Measurements from ENCODE around the gene HK1. TPM values are rescaled to one million over a fixed set of nuclear protein-coding genes. Genes with fewer than 3 reads are reported as not detected.
"Not testable (repeated sequence)": the region's sequence is repeated elsewhere in the genome, so short reads cannot be mapped to it uniquely, and the experiment has no call there.

The HK1 gene
- total RNA-seq, 1 donor from 2014 or later = 95.0 TPM

- H3K36me3 Mint-ChIP-seq (ENCODE audit: low read depth, unreplicated experiment) = no peaks in the 10 kb centered on the region
- no peak for FAIRE-seq
- H3K27ac Mint-ChIP-seq (ENCODE audit: unreplicated experiment) = no peak overlapping the region
Measured at GRCh38 chr10:69306421-69306820, 28.1 kb downstream of the HK1 start.

GRCh38 chr10:69307434-69307833 is 29.1 kb downstream of the HK1 start:
- H3K27me3 ChIP-seq (ENCODE audit: insufficient read depth, low read length) = no peaks in the 10 kb centered on the region
- no peak overlapping the region for H2AFZ ChIP-seq (ENCODE audit: low read depth, low read length)
- DNase-seq (ENCODE audit: low read depth) = no peak
- H3K27ac Mint-ChIP-seq (ENCODE audit: unreplicated experiment) = no peak overlapping the region
- H4K20me1 ChIP-seq (ENCODE audit: insufficient read depth, low read length) = no peaks in the 10 kb centered on the region
- H3K9me3 Mint-ChIP-seq (ENCODE audit: unreplicated experiment) = peaks cover 4% of the 10 kb centered on the region
- no peak overlapping the region for H3K4me3 ChIP-seq (ENCODE audit: insufficient read depth, low read depth, low read length)
- no peaks in the 10 kb centered on the region for H3K4me1 ChIP-seq (ENCODE audit: insufficient read depth, low read length)
- H3K4me2 ChIP-seq (ENCODE audit: low read length) = no peak overlapping the region
- H3K9me3 ChIP-seq (ENCODE audit: insufficient read depth, low read depth, low read length) = no peaks in the 10 kb centered on the region
- H3K9ac ChIP-seq (ENCODE audit: low read length) = no peak overlapping the region
- no peak overlapping the region for H3K27ac ChIP-seq (ENCODE audit: low read depth, low read length)
- H3K36me3 Mint-ChIP-seq (ENCODE audit: low read depth, unreplicated experiment) = no peaks in the 10 kb centered on the region
- no peak for FAIRE-seq
- H3K79me2 ChIP-seq (ENCODE audit: insufficient read depth, low read length) = no peaks in the 10 kb centered on the region
- H3K27me3 Mint-ChIP-seq (ENCODE audit: low read depth, unreplicated experiment) = no peaks in the 10 kb centered on the region
- TF ChIP-seq EZH2 (IDR thresholded peaks at IDR 0.05; ENCODE audit: insufficient read depth, low read length) = no peak
- TF ChIP-seq CTCF (IDR thresholded peaks at IDR 0.05; ENCODE audit: insufficient read depth, low read depth, low read length) = no peak
- H3K36me3 ChIP-seq (ENCODE audit: insufficient read depth, low read length) = no peaks in the 10 kb centered on the region
- H3K4me1 Mint-ChIP-seq (ENCODE audit: low read depth, unreplicated experiment) = no peaks in the 10 kb centered on the region
- H3K4me3 Mint-ChIP-seq (ENCODE audit: unreplicated experiment) = no peak overlapping the region

More at GRCh38 chr10:69306421-69306820, 28.1 kb downstream of the HK1 start:
- Mint-ChIP-seq H3K9me3 (ENCODE audit: unreplicated experiment) (peaks cover 4% of the 10 kb centered on the region), H3K4me1 (ENCODE audit: low read depth, unreplicated experiment) (no peaks in the 10 kb centered on the region), H3K4me3 (ENCODE audit: unreplicated experiment) (no peak overlapping the region), H3K27me3 (ENCODE audit: low read depth, unreplicated experiment) (no peaks in the 10 kb centered on the region)
- H3K27me3 ChIP-seq (ENCODE audit: insufficient read depth, low read length) = no peaks in the 10 kb centered on the region
- H3K9me3 ChIP-seq (ENCODE audit: insufficient read depth, low read depth, low read length) = no peaks in the 10 kb centered on the region
- H3K4me1 ChIP-seq (ENCODE audit: insufficient read depth, low read length) = no peaks in the 10 kb centered on the region
- H4K20me1 ChIP-seq (ENCODE audit: insufficient read depth, low read length) = no peaks in the 10 kb centered on the region
- H3K9ac ChIP-seq (ENCODE audit: low read length) = no peak overlapping the region
- no peaks in the 10 kb centered on the region for H3K79me2 ChIP-seq (ENCODE audit: insufficient read depth, low read length)
- H2AFZ ChIP-seq (ENCODE audit: low read depth, low read length) = no peak overlapping the region
- no peak for DNase-seq (ENCODE audit: low read depth)
- no peak overlapping the region for H3K27ac ChIP-seq (ENCODE audit: low read depth, low read length)
- TF ChIP-seq EZH2 (IDR thresholded peaks at IDR 0.05; ENCODE audit: insufficient read depth, low read length) (no peak), CTCF (IDR thresholded peaks at IDR 0.05; ENCODE audit: insufficient read depth, low read depth, low read length) (no peak)
- H3K4me2 ChIP-seq (ENCODE audit: low read length) = no peak overlapping the region
- no peaks in the 10 kb centered on the region for H3K36me3 ChIP-seq (ENCODE audit: insufficient read depth, low read length)
- H3K4me3 ChIP-seq (ENCODE audit: insufficient read depth, low read depth, low read length) = no peak overlapping the region

GRCh38 chr10:69308304-69308703 is 30.0 kb downstream of the HK1 start:
- not testable (repeated sequence) for H3K27me3 Mint-ChIP-seq (ENCODE audit: low read depth, unreplicated experiment); H3K4me3 ChIP-seq (ENCODE audit: insufficient read depth, low read depth, low read length); H3K4me3 Mint-ChIP-seq (ENCODE audit: unreplicated experiment); H3K36me3 Mint-ChIP-seq (ENCODE audit: low read depth, unreplicated experiment); H3K9ac ChIP-seq (ENCODE audit: low read length); H3K36me3 ChIP-seq (ENCODE audit: insufficient read depth, low read length); H3K79me2 ChIP-seq (ENCODE audit: insufficient read depth, low read length); H4K20me1 ChIP-seq (ENCODE audit: insufficient read depth, low read length); FAIRE-seq; H3K4me1 ChIP-seq (ENCODE audit: insufficient read depth, low read length); H3K27me3 ChIP-seq (ENCODE audit: insufficient read depth, low read length); H3K27ac Mint-ChIP-seq (ENCODE audit: unreplicated experiment); DNase-seq (ENCODE audit: low read depth); H3K4me2 ChIP-seq (ENCODE audit: low read length); H3K4me1 Mint-ChIP-seq (ENCODE audit: low read depth, unreplicated experiment); H3K9me3 Mint-ChIP-seq (ENCODE audit: unreplicated experiment); H3K9me3 ChIP-seq (ENCODE audit: insufficient read depth, low read depth, low read length); H2AFZ ChIP-seq (ENCODE audit: low read depth, low read length); H3K27ac ChIP-seq (ENCODE audit: low read depth, low read length)

Measured in astrocyte (in vitro differentiated cells and primary cell).